Measurements from ENCODE around the gene TMEM80.
"Not testable (repeated sequence)": the region's sequence is repeated elsewhere in the genome, so short reads cannot be mapped to it uniquely, and the experiment has no call there.

The TMEM80 gene

DNA sequence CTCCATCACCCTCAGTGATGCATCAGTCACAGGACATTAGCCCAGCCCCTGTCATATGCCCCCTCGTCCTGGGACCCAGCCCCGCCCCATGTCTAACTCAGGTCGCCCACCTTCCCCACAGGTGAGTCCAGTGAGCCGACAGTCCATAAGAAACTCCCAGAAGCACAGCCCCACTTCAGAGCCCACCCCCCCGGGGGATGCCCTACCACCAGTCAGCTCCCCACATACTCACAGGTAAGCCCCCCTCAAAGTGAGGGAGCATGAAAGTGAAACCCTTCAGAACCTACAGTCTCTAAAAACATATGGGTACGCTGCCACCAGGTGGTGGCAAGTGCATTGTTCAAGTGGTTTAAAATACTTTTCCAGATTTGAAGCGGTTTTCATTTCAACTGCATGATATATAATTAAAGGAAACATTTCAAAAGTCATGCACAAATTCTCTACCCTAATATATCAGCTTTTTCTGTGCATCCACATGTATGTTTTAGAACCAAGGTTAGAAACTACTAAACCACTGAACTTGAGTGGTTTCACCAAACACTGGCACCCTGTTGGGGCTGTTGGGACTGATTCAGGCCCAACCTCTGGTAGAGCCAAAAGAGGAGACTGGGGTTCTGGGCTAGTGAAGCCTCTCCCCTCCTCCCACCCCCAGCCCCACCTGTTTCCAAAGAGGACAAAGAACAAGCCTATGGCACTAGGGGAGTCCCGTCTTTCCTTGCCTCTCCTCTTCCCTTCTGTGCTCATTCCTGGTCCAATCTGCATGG lies 27.7 kb downstream of the TMEM80 start:
- DNase-seq: no peak

DNA sequence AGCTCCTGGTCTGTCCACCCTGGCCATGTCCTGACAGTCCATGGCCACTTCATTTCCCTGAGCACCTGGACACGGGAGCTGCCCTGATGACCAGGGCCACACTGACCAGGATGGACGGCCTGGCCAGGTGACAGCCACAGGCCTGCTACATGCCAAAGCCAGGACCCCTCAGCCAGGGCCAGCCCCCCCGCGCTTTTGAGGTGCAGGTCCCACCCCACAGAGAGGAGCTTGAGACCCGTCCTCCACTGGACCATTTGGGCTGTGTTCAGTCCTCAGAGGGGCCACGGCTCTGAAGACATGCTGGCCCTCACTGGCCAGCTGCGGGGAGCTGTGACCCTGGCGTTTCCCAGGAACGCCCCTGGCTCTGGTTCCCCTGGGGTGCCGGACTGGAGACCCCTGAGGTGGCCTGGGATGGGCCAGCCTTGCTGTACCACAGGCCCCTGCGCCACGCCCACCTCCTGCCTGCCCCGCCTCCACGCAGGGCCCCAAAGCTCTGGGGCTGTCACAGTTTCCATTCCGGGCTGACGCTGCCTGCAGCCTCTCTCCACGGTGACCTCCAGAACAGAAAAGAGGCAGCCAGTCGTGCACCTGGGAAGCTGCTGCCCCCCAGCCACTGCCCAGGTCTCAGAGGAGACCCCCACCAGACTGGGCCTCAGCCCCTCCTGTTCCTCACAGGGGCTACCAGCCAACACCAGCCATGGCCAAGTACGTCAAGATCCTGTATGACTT lies 28.6 kb downstream of the TMEM80 start:
- no peak for DNase-seq

DNA sequence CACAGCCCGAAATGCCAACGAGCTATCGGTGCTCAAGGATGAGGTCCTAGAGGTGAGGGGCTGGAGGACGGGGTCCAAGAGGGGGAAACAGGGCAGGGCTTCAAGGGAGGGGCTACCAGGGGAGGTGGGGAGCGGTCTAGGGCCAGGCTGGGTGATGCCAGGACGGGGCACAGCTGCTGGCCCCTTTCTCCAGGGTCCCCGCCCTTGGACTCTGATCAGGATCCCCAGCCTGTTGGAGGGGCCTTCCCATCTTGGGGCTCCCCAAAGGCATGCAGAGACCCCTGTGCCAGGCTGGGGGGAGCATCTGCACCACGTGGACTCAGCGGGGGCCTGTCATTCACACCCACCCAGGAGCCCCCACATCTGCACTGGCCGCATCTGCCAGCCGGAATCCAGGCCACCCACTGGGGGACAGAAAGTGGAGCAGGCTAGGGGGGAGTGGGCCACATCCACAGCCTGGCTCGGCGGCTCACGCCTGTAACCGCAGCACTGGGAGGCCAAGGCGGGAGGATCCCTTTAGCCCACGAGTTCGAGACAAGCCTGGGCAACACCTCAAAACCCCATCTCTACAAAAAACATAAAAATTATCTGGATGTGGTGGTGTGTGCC lies 29.3 kb downstream of the TMEM80 start:
- no peak for DNase-seq

DNA sequence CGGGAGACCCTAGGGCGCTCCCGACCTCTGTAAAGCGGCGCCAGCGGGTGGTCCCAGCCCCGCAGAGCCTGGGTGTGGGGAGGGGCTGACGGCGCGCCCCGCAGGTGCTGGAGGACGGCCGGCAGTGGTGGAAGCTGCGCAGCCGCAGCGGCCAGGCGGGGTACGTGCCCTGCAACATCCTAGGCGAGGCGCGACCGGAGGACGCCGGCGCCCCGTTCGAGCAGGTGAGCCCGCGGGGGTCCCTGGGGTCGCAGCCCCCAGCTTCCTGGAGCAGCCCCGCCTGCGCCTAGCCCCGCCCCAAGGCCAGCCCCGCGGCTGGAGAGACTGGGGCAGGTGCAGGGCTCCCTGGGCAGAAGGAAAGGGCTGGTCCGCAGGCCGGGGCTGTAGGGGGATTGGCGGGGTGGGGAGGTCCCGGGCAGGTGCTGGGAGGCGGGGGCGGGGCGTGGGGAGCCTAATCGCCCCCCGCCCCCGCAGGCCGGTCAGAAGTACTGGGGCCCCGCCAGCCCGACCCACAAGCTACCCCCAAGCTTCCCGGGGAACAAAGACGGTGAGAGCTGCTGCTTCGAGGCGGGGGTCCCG lies 30.1 kb downstream of the TMEM80 start:
- DNase-seq: no peak

DNA sequence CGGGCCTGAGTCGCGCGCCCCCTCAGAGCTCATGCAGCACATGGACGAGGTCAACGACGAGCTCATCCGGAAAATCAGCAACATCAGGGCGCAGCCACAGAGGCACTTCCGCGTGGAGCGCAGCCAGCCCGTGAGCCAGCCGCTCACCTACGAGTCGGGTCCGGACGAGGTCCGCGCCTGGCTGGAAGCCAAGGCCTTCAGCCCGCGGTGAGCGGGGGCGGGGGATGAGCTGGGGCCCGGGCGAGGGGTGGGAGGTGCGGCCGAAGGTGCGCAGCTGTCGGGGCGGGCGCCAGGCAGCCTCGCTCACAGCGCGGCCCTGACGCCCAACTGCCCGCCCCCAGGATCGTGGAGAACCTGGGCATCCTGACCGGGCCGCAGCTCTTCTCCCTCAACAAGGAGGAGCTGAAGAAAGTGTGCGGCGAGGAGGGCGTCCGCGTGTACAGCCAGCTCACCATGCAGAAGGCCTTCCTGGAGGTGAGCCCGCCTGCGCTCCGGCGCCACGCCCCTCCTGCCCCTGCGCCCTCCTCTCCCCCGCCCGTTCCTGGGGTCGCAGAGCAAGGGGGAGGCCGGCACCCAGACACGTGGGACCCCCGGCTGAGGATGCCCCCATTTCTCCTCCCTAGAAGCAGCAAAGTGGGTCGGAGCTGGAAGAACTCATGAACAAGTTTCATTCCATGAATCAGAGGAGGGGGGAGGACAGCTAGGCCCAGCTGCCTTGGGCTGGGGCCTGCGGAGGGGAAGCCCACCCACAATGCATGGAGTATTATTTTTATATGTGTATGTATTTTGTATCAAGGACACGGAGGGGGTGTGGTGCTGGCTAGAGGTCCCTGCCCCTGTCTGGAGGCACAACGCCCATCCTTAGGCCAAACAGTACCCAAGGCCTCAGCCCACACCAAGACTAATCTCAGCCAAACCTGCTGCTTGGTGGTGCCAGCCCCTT lies 30.9 kb downstream of the TMEM80 start:
- DNase-seq: no peak

DNA sequence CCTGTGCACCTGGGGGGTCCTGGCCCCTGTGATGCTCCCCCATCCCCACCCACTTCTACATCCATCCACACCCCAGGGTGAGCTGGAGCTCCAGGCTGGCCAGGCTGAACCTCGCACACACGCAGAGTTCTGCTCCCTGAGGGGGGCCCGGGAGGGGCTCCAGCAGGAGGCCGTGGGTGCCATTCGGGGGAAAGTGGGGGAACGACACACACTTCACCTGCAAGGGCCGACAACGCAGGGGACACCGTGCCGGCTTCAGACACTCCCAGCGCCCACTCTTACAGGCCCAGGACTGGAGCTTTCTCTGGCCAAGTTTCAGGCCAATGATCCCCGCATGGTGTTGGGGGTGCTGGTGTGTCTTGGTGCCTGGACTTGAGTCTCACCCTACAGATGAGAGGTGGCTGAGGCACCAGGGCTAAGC lies 31.7 kb downstream of the TMEM80 start:
- DNase-seq: no peak

DNA sequence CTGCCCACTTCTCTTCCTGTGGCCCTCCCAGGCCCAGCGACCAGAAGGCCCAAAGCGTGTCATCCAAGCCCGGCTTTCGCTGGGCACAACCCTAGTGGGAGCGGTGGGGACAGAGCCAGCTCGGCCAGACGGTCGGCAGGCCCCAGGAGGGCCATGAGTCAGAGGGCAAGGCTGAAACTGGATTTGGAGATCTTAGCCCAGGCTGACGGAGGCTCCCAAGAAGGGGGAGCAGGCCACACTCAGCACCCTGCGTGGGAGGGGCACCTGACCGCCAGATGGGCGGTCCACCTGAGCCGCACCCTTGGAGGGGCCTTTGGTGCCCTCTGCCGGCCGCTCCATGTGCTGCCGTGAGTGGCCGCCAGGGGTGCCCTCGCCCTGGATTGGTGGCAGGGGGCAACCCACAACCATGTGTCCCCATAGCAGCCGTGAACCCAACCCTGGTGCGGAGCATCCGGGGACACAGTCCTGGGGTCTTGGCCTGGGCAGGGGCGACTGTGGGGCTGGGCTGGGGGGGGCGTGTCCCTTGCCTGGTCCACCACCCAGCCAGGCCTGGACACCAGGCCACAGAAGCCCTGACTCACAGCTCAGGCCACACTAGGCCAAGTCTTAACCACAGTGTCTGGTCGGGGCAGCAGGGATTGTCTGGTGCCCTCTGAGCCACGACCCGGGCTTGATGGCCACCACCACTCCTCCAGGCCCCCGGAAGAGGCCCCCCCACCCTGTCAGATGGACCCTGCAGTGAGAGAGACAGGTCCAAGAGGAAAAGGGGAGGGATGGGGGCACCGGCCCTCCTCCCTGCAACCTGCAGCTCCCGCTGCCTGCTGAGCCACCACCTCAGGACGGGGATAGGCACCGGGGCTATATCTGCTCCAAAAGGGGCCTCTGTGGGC lies 32.5 kb downstream of the TMEM80 start:
- peak; percentile 87 for DNase-seq

DNA sequence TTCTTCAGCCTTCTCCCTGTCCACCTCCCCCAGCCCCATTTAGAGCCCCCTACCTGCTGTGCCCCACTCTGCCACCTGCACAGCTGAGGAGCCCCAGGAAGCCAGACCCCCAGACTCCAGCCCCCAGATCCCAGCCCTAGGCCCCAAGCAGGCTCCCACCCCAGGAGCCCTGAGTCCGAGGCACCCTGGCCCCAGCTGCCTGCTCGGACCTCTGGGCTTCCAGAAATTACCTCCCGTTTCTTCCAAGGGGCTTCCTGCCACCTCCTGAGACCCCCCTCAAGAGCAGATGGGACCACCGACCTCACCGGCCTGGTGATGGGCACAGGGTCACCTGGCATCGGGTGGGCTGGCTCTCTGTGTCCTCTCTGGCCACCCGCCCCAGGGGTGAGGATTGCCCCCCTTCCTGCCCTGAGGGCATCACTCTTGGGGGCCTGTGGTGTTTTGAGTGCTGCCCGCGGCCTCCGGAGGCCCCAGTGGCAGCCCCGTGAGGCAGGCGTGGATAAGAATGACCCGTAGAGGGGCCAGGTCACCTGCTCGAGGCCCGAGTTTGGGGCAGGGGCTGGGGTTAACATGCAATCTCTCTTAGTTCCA lies 33.4 kb downstream of the TMEM80 start:
- DNase-seq: no peak

DNA sequence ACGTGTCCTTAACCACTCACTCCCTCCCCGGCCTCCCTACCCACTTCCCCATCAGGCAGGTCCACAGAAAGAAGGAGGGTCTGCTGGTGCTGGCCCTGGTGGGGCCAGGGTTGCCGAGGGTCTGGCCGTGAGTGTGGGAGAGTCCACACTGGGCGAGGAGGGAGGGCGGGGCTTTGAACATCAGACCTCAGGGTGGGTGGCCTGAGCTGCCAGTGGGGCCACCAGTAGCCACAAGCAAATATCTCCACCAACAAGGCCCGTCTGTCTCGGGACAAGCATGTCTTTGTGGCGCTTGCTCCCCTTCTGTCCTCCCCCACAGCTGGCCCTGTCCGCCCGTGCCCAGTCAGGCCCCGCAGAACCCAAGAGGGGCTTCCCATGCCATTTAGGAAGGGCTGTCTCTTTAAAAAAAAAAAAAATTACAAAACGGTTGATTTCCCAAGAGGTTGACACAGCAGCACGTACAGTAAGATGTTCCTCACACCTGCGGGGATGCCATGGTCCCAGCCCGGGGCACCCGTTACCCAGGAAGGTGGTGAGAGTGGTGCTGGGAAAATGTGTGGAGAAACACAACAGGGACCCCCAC lies 34.0 kb downstream of the TMEM80 start:
- DNase-seq: no peak

DNA sequence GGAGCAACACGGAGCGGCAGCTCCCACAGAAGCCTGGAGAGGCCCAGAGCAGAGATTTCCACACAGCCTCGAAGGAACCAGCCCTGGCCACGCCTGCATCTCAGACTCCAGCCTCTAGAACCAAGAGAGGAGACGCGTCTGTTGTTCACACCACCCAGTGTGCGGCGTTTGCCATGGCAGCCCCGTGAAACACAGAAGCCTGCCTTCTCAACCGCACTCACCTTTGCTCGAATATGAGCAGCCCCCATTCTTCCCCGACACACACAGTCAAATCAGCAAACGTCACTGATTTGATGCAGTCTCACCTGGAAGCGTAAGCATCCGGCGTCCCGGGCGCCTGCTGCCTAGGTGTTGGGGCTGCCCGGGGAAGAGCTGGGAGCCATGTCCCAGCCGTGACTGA lies 37.5 kb downstream of the TMEM80 start:
- DNase-seq: no peak

DNA sequence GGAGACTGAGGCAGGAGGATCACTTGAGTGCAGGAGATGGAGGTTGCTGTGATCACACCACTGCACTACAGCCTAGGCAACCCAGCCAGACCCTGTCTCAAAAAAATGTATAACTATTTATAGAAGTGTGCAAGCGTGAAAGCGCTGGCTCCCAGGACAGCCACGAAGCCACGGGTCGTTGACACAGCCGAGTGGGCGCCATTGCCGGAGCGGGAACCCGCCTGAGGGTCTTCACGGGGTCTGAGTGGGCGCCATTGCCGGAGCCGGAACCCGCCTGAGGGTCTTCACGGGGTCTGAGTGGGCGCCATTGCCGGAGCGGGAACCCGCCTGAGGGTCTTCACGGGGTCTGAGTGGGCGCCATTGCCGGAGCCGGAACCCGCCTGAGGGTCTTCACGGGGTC lies 38.9 kb downstream of the TMEM80 start:
- DNase-seq: not testable (repeated sequence)

DNA sequence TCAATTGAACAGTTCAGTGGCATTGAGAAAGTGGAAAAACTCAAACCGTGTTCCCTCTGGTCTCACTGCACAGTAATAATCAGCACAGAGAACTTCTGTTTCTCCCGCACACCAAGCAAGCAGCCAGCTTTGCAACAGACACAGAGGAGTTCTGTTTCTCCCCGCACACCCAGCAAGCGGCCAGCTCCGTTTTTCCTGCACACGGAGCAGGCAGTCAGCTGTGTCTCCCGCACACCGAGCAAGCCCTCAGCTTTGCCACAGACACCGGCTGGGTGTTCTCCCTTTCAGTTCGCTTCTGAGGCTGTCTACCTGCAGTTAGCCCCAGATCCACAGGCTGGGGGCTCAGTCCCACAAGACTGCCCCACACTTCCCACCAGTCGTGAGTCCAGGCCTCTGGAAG lies 41.8 kb downstream of the TMEM80 start:
- DNase-seq: no peak

DNA sequence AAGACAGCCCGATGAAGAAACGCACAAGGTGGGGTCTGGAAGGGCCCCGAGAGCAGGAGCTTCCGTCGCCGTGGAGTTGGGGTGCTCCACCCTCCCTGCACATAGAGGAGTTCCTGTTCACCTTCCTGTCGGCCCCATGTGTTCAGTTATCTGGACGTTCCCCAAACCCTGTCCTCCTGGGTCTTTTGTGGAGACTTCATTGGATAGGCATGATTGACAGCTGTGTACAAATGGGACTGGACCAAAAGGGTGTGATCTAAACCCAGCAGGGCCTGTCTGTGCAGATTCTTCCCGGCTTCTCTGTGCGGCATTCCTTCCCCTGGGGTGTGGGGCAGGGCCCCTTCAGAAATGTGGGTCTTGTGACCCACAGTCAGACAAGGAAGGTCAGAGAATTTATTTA lies 42.3 kb downstream of the TMEM80 start:
- DNase-seq: not testable (repeated sequence)

DNA sequence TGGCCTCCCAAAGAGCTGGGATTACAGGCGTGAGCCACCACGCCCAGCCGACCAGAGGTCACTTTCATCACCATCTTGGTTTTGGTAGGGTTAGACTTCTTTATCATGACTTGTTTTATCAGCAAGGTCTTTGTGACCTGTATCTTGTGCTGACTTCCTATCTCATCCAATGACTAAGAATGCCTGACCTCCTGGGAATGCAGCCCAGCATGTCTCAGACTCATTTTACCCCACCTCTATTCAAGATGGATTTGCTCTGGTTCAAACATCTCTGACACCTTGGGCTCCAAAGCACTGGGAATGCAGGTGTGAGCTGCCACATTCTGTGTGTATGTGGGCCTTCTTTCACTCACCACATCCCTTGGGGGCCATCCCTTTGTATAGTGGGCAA lies 46.5 kb downstream of the TMEM80 start:
- DNase-seq: no peak

DNA sequence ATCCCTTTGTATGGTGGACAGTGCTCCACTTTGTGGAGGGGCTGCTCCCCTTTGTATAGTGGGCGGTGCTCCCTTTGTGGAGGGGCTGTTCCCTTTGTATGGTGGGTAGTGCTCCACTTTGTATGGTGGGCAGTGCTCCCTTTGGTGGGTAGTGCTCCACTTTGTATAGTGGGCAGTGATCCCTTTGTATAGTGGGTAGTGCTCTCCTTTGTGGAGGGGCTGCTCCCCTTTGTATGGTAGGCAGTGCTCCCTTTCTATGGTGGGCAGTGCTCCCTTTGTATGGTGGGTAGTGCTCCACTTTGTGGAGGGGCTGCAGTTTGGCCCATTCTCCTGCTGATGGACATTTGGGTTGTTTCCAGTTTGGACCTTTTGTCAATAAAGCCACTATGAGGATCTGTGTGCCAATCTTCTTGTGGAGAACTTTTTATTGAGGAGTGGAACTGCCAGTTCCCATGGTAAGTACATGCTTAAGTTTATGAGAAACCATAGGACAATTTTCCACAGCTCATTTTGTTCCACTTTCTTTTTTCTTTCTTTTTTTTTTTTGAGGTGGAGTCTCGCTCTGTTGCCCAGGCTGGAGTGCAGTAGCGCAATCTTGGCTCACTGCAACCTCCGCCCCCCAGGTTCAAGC lies 47.1 kb downstream of the TMEM80 start:
- DNase-seq: no peak

DNA sequence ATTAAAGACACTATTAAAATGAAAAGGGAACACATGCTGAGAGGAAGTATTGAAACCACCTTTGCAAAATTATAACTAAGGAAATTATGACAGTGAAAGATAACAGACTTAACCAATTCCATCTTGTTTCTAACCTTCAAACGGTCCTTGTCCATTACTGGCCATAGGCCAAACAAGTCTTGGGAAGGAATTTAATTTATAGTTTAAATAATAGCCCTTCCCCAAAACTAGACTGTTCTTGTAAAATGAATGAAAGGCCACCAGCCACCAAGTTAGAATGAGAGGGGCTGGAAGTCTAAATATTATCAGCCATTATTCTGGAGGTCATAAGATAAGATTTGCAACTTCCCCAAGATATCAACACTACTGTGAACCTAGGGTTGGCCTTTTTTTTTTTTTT lies 49.8 kb downstream of the TMEM80 start:
- no peak for DNase-seq

DNA sequence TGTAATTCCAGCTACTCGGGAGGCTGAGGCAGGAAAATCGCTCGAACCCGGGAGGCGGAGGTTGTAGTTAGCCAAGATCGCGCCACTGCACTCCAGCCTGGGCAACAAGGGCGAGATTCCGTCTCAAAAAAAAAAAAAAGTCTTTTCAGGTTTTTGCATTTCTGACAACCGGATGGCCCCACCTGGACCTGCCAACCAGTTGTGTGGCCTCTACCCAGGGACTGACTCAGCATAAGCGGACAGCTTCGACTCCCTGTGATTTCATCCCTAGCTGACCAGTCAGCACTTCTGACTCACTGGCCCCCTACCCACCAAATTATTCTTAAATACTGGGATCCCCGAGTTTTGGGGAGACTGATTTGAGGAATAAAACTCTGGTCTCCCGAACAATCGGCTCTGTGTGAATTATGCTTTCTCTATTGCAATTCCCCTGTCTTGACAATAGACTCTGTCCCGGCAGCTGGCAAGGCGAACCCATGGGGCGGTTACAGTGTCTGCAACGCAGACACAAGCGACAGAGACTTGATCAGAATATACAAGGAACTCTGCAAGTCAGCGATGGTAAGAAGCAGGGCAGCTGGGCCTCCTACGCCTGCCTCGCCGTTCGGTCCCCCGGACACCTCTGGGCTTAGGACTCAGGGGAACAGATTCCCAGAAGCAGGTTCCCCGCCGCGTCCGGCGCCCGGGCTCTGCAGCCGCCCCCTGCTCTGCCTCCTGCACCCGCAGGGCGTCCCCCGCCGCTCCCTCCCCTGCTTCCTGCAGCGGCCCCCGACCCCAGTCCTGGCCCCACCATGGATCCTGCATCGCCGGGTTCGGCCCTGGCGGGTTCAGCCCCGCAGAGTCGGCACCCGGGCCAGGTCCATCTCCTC lies 50.9 kb downstream of the TMEM80 start:
- no peak for DNase-seq

DNA sequence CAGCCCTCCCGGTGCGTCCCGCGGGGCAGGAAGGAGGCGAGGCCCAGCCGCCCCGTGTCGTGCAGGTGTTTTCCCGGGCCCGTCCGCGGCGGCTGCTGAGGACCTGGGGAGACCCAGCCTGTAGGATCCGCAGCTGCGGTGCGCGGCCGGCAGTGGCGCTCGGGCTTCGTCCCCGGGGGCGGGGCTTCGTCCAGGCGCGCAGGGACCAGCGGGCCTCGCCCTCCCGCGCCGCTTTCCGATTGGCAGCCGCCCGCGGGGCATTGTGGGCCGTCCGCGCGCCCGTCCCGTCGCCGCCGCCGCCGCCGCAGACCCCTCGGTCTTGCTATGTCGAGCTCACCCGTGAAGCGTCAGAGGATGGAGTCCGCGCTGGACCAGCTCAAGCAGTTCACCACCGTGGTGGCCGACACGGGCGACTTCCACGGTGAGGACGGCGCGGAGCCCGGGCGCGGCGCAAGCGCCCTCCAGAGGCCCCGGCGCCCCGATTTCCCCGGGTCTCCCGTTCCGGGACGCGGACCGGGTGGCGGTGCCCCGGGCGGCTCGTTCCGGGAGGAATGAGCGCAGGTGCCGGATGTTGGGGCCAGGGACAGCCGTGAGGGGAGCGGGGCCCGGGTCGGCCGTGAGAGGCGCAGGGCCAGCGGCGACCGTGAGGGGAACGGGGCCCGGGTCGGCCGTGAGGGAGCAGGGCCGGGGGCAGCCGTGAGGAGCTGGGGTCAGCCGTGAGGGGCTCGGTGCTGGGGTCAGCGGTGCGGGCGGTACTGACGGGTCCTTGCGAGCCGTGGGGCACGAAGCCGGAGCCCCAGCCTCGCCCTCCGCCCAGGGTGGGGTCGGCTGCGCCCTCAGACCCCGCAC lies 51.8 kb downstream of the TMEM80 start, which contains the start of gene TALDO1:
Gene TALDO1 (plus strand): TSS at position 307 of the 849 bp plus-strand sequence. CDS start 18 bp downstream, at position 325.
- peak; percentile 96 for DNase-seq
